ENCODE results near the gene AFAP1.

The AFAP1 gene

GRCh38 chr4:7966281-7967062 lies 26.8 kb upstream of the AFAP1 start:
- Histone ChIP-seq H3K4me3 (ENCODE audit: low read depth, low read length) (no peak overlapping the region), H3K36me3 (ENCODE audit: control insufficient read depth, insufficient read depth, low read length) (no peaks in the 10 kb centered on the region), H3K27ac (no peak overlapping the region), H3K79me2 (no peaks in the 10 kb centered on the region), H3K4me2 (ENCODE audit: low read length) (no peak overlapping the region), H2AFZ (no peak overlapping the region), H3K4me1 (peaks cover 12% of the 10 kb centered on the region), H3K9me3 (ENCODE audit: control insufficient read depth, low read length) (no peaks in the 10 kb centered on the region), H3K9ac (no peak overlapping the region), H3K27me3 (ENCODE audit: control insufficient read depth, insufficient read depth, low read length) (no peaks in the 10 kb centered on the region)
- TF ChIP-seq CTCF (IDR thresholded peaks at IDR 0.05), result no peak

- no peak for TF ChIP-seq CTCF (IDR thresholded peaks at IDR 0.05)
- no peaks in the 10 kb centered on the region for H3K36me3 ChIP-seq (ENCODE audit: control insufficient read depth, insufficient read depth, low read length)
- no peak overlapping the region for H2AFZ ChIP-seq
- no peak overlapping the region for H3K4me3 ChIP-seq (ENCODE audit: low read depth, low read length)
- peak overlapping the region; percentile 53 for H3K27ac ChIP-seq
- no peaks in the 10 kb centered on the region for H3K79me2 ChIP-seq
- H3K27me3 ChIP-seq (ENCODE audit: control insufficient read depth, insufficient read depth, low read length), result no peaks in the 10 kb centered on the region
- H3K4me2 ChIP-seq (ENCODE audit: low read length), result peak overlapping the region; percentile 53
- peaks cover 11% of the 10 kb centered on the region for H3K4me1 ChIP-seq
- no peak overlapping the region for H3K9ac ChIP-seq
- no peaks in the 10 kb centered on the region for H3K9me3 ChIP-seq (ENCODE audit: control insufficient read depth, low read length)
Measured at GRCh38 chr4:7964890-7965662, 25.4 kb upstream of the AFAP1 start.

- no peak for TF ChIP-seq CTCF (IDR thresholded peaks at IDR 0.05)
- H3K79me2 ChIP-seq, result no peaks in the 10 kb centered on the region
- H2AFZ ChIP-seq, result no peak overlapping the region
- peak overlapping the region; percentile 53 for H3K27ac ChIP-seq
- H3K4me3 ChIP-seq (ENCODE audit: low read depth, low read length), result no peak overlapping the region
- no peaks in the 10 kb centered on the region for H3K36me3 ChIP-seq (ENCODE audit: control insufficient read depth, insufficient read depth, low read length)
- no peak overlapping the region for H3K9ac ChIP-seq
- H3K9me3 ChIP-seq (ENCODE audit: control insufficient read depth, low read length), result no peaks in the 10 kb centered on the region
- H3K4me2 ChIP-seq (ENCODE audit: low read length), result peak overlapping the region; percentile 53
- H3K27me3 ChIP-seq (ENCODE audit: control insufficient read depth, insufficient read depth, low read length), result no peaks in the 10 kb centered on the region
- H3K4me1 ChIP-seq, result peaks cover 7% of the 10 kb centered on the region
Measured at GRCh38 chr4:7964459-7964858, 24.8 kb upstream of the AFAP1 start.

- Histone ChIP-seq H3K79me2 (no peaks in the 10 kb centered on the region), H3K27ac (no peak overlapping the region), H2AFZ (no peak overlapping the region), H3K9ac (no peak overlapping the region), H3K9me3 (ENCODE audit: control insufficient read depth, low read length) (no peaks in the 10 kb centered on the region), H3K4me1 (peaks cover 7% of the 10 kb centered on the region), H3K4me2 (ENCODE audit: low read length) (no peak overlapping the region), H3K36me3 (ENCODE audit: control insufficient read depth, insufficient read depth, low read length) (no peaks in the 10 kb centered on the region), H3K4me3 (ENCODE audit: low read depth, low read length) (no peak overlapping the region), H3K27me3 (ENCODE audit: control insufficient read depth, insufficient read depth, low read length) (no peaks in the 10 kb centered on the region)
- TF ChIP-seq CTCF (IDR thresholded peaks at IDR 0.05), result no peak
Measured at GRCh38 chr4:7963691-7964090, 24.0 kb upstream of the AFAP1 start.
